OCI-LY1 (cell line): ENCODE measurements around the gene MNAT1.

Experiments used
- H2AFZ ChIP-seq: fragments of 200-600 bp; sonication (generic), shearing (Covaris generic); 2 replicates; pipeline ENCODE4 v1.6.0; 2014; ENCODE audit warnings: antibody characterized with exemption, mild to moderate bottlenecking, low read length
- H3F3A ChIP-seq: fragments of 200-600 bp; sonication (generic), shearing (Covaris generic); 2 replicates; pipeline ENCODE4 v1.6.0; 2014; ENCODE audit warnings: mild to moderate bottlenecking, antibody characterized with exemption, low read length, moderate library complexity; ENCODE audit not compliant: insufficient read depth
- H3K27ac ChIP-seq: fragments of 200-600 bp; sonication (generic); 2 replicates; pipeline ENCODE4 v1.5.1; 2014; ENCODE audit warnings: low read length, mixed run types, mild to moderate bottlenecking, low read depth; ENCODE audit not compliant: poor library complexity, severe bottlenecking
- H3K27me3 ChIP-seq: fragments of 200-600 bp; sonication (generic); 2 replicates; pipeline ENCODE4 v1.6.0; 2014; ENCODE audit warnings: antibody characterized with exemption, mild to moderate bottlenecking, low read length, moderate library complexity; ENCODE audit not compliant: insufficient read depth
- H3K36me3 ChIP-seq: fragments of 200-600 bp; sonication (generic); 2 replicates; pipeline ENCODE4 v1.6.1; 2014; ENCODE audit warnings: mild to moderate bottlenecking, antibody characterized with exemption, low read length, moderate library complexity, mixed read lengths; ENCODE audit not compliant: insufficient read depth
- H3K4me1 ChIP-seq: fragments of 200-600 bp; sonication (generic); 2 replicates; pipeline ENCODE4 v1.5.1; 2014; ENCODE audit warnings: mild to moderate bottlenecking, low read length, moderate library complexity; ENCODE audit not compliant: insufficient read depth, severe bottlenecking
- H3K4me2 ChIP-seq: fragments of 200-600 bp; sonication (generic), shearing (Covaris generic); 2 replicates; pipeline ENCODE4 v1.6.1; 2014; ENCODE audit warnings: low read length
- H3K4me3 ChIP-seq: fragments of 200-600 bp; sonication (generic); 2 replicates; pipeline ENCODE4 v1.5.1; 2014; ENCODE audit warnings: low read length, low read depth, mild to moderate bottlenecking, mixed read lengths; ENCODE audit not compliant: poor library complexity, severe bottlenecking
- H3K79me2 ChIP-seq: fragments of 200-600 bp; shearing (Covaris generic); 2 replicates; pipeline ENCODE4 v1.6.1; 2016; ENCODE audit warnings: mixed run types, low read length, mixed read lengths; ENCODE audit not compliant: insufficient read depth
- H3K9ac ChIP-seq: fragments of 200-600 bp; sonication (generic), shearing (Covaris generic); 2 replicates; pipeline ENCODE4 v1.6.1; 2014; ENCODE audit warnings: mild to moderate bottlenecking, low read length, mixed read lengths
- H3K9me2 ChIP-seq: fragments of 200-600 bp; sonication (generic), shearing (Covaris generic); 2 replicates; pipeline ENCODE4 v1.6.1; 2014; ENCODE audit warnings: low read depth, mild to moderate bottlenecking, low read length, mixed read lengths
- H3K9me3 ChIP-seq: fragments of 200-600 bp; shearing (Covaris generic); 2 replicates; pipeline ENCODE4 v1.6.1; 2014; ENCODE audit warnings: low read length, mixed read lengths
- H4K20me1 ChIP-seq: fragments of 200-600 bp; sonication (generic), shearing (Covaris generic); 2 replicates; pipeline ENCODE4 v1.6.0; 2016; ENCODE audit warnings: mild to moderate bottlenecking, low read length; ENCODE audit not compliant: insufficient read depth
- CTCF ChIP-seq: fragments of 200-600 bp; sonication (generic), shearing (Covaris generic); IDR thresholded peaks from 2 replicates; pipeline ENCODE4 v1.5.1; 2017; ENCODE audit warnings: mild to moderate bottlenecking, antibody characterized with exemption, low read length, moderate library complexity, mixed read lengths
- EZH2 ChIP-seq: fragments of 200-600 bp; sonication (generic), shearing (Covaris generic); IDR thresholded peaks from 2 replicates; pipeline ENCODE4 v1.8.0; 2017; ENCODE audit warnings: borderline replicate concordance, mixed run types, mild to moderate bottlenecking, antibody characterized with exemption, low read length, moderate library complexity, mixed read lengths

The MNAT1 gene

GRCh38 chr14:60865378-60866127, 131.0 kb downstream of the MNAT1 start:
- H3K9me3 ChIP-seq, result no peaks in the 10 kb centered on the region
- H3K9ac ChIP-seq, result no peak overlapping the region
- peaks cover 8% of the 10 kb centered on the region for H3K4me1 ChIP-seq
- H2AFZ ChIP-seq, result no peak overlapping the region
- no peaks in the 10 kb centered on the region for H3F3A ChIP-seq
- H3K27ac ChIP-seq, result no peak overlapping the region
- no peaks in the 10 kb centered on the region for H3K36me3 ChIP-seq
- H3K4me3 ChIP-seq, result no peak overlapping the region
- H3K79me2 ChIP-seq, result no peaks in the 10 kb centered on the region
- no peaks in the 10 kb centered on the region for H3K27me3 ChIP-seq
- no peak overlapping the region for H3K4me2 ChIP-seq
- TF ChIP-seq CTCF (no peak), EZH2 (no peak)
- no peaks in the 10 kb centered on the region for H4K20me1 ChIP-seq
- H3K9me2 ChIP-seq, result no peaks in the 10 kb centered on the region

GRCh38 chr14:60867503-60868172, 133.1 kb downstream of the MNAT1 start:
- Histone ChIP-seq H3K4me1 (peaks cover 6% of the 10 kb centered on the region), H3K36me3 (no peaks in the 10 kb centered on the region), H3K79me2 (no peaks in the 10 kb centered on the region), H2AFZ (no peak overlapping the region), H3K27ac (no peak overlapping the region), H3K9me3 (no peaks in the 10 kb centered on the region), H3K4me3 (no peak overlapping the region), H3K27me3 (no peaks in the 10 kb centered on the region), H3K4me2 (no peak overlapping the region), H3K9ac (no peak overlapping the region), H3F3A (no peaks in the 10 kb centered on the region), H3K9me2 (no peaks in the 10 kb centered on the region), H4K20me1 (no peaks in the 10 kb centered on the region)
- no peak for TF ChIP-seq CTCF
- no peak for TF ChIP-seq EZH2

GRCh38 chr14:60878121-60878520, 143.6 kb downstream of the MNAT1 start:
- Histone ChIP-seq H2AFZ (no peak overlapping the region), H3K4me3 (no peak overlapping the region)

More at GRCh38 chr14:60878121-60878520, 143.6 kb downstream of the MNAT1 start:
- no peaks in the 10 kb centered on the region for H3K79me2 ChIP-seq
- TF ChIP-seq CTCF (no peak), EZH2 (no peak)
- H4K20me1 ChIP-seq, result no peaks in the 10 kb centered on the region
- H3K9ac ChIP-seq, result no peak overlapping the region
- no peak overlapping the region for H3K27ac ChIP-seq
- no peaks in the 10 kb centered on the region for H3F3A ChIP-seq
- H3K4me1 ChIP-seq, result no peaks in the 10 kb centered on the region
- 0 out of 2 replicates have a peak, but pooled peaks cover 2% of the 10 kb centered on the region for H3K9me3 ChIP-seq
- peaks cover 11% of the 10 kb centered on the region; the same call in 1 of the 2 replicates for H3K36me3 ChIP-seq
- no peaks in the 10 kb centered on the region for H3K9me2 ChIP-seq
- H3K4me2 ChIP-seq, result no peak overlapping the region
- H3K27me3 ChIP-seq, result no peaks in the 10 kb centered on the region
